ENCODE measurements around the gene ADH7. TPM values are rescaled to one million over a fixed set of nuclear protein-coding genes. Genes with fewer than 3 reads are reported as not detected.

ADH7 gene
- total and polyA plus RNA-seq, 2 of the 13 experiments (the other 11 are each of a cell fraction or from before 2014, with no cell fraction given): not detected

DNA sequence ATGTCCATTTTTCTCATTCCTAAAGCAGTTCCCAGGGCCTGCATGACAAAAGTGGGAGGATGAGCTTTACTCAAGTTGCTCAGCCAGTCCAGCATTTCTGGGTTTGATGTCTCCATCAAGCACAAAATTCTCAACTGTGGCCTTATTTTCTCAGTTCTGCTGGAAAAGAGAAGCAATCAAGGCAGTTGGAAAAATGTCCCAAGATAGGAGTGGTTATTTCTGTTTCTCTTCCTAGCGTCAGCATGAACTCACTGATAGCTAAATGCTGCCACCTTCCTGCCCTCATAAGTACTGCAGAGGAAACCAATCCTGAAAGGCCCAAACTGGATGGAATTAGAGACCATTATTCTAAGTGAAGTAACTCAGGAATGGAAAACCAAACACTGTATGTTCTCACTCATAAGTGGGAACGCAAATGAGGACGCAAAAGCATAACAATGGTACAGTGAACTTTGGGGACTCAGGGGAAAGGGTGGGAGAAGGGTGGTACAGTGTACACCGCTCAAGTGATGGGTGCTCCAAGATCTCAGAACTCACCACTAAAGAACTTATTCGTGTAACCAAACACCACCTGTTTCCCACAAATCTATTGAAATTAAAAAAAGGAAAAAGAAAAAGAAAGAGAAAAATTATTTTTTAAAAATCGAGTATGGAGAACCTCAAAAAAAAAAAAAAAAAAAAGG lies 29.6 kb downstream of the ADH7 start:
- Histone ChIP-seq H3K79me2 (ENCODE audit: insufficient read depth, low read length) (no peaks in the 10 kb centered on the region), H4K20me1 (ENCODE audit: insufficient read depth, low read length) (no peaks in the 10 kb centered on the region), H3K4me2 (ENCODE audit: low read depth, low read length) (0 out of 2 replicates have a peak overlapping the region, but pooled peaks have one; percentile 18), H3K9me3 (ENCODE audit: low read length) (no peaks in the 10 kb centered on the region), H3K36me3 (replicated peaks in 1 of 2; ENCODE audit: control insufficient read depth in 1 of 2, insufficient read depth in 2 of 2, low read length in 2 of 2) (no peaks in the 10 kb centered on the region), H3K9ac (ENCODE audit: insufficient read depth, low read depth, low read length) (no peak overlapping the region), H3K27ac (ENCODE audit: extremely low read length, insufficient read depth, low read length) (peak overlapping the region; percentile 92), H3K4me3 (replicated peaks in 1 of 3; ENCODE audit: insufficient read depth in 1 of 3, low read depth in 2 of 3, low read length in 3 of 3) (no peak overlapping the region), H3K4me1 (ENCODE audit: insufficient read depth, low read length) (peaks cover 44% of the 10 kb centered on the region), H3K27me3 (ENCODE audit: control insufficient read depth in 1 of 2, insufficient read depth in 2 of 2, low read length in 2 of 2) (no peaks in the 10 kb centered on the region), H2AFZ (ENCODE audit: low read length) (no peak overlapping the region)
- DNase-seq (ENCODE audit: low spot score): peak; percentile 74
- WGBS (ENCODE audit: low lambda C conversion rate): 26% methylated on average over 6 of the region's 6 CpGs
- POLR2A ChIA-PET: interaction anchor here (0.8 to 3.3 kb wide), 3 partner anchors 261 to 317 kb away, joined by 3 to 40 read pairs (median 12); partner anchors contain the start of genes ADH4 and ADH5
- intact Hi-C loops (cut with micrococcal nuclease; ENCODE audit: unreplicated experiment): loop anchor here (1.0 to 10.0 kb wide), 7 partner anchors 29 to 471 kb away; partner anchors contain the start of genes ADH5 and METAP1
- CTCF ChIA-PET (ENCODE audit: low intra/inter-chr PET ratio, low total read pairs): interaction anchor here (0.9 to 1.8 kb wide), 6 partner anchors 28 to 411 kb away, joined by 3 to 40 read pairs (median 4); no protein-coding TSS in a partner anchor
- peak; percentile 90 for FAIRE-seq
- peak; percentile 67 for ATAC-seq
- no TSS peak for BruUV-seq (replicated peaks)
- in situ Hi-C loops (cut with HindIII; ENCODE audit: extremely low pct_ligation_motif_present, low pct_unique_long_range_greater_than_20kb): loop anchor here (5.0 kb wide), 1 partner anchor 288 kb away; no protein-coding TSS in a partner anchor
- no peak for TF ChIP-seq NFYB (CRISPR knock-in tag; IDR thresholded peaks at IDR 0.05)
- TF ChIP-seq ZNF160 (CRISPR knock-in tag; IDR thresholded peaks at IDR 0.05): no peak
- TF ChIP-seq MZF1 (CRISPR knock-in tag; IDR thresholded peaks at IDR 0.05; ENCODE audit: borderline replicate concordance): no peak
- TF ChIP-seq CCDC6 (CRISPR knock-in tag; IDR thresholded peaks at IDR 0.05): 0 out of 2 replicates have a peak, but pooled peaks have one; percentile 27
- TF ChIP-seq HNRNPH1 (optimal IDR thresholded peaks at IDR 0.05; ENCODE audit: low read depth, low read length): no peak
- TF ChIP-seq GATAD2A (CRISPR knock-in tag; IDR thresholded peaks at IDR 0.05): peak; percentile 80
- TF ChIP-seq, protein P1, sequence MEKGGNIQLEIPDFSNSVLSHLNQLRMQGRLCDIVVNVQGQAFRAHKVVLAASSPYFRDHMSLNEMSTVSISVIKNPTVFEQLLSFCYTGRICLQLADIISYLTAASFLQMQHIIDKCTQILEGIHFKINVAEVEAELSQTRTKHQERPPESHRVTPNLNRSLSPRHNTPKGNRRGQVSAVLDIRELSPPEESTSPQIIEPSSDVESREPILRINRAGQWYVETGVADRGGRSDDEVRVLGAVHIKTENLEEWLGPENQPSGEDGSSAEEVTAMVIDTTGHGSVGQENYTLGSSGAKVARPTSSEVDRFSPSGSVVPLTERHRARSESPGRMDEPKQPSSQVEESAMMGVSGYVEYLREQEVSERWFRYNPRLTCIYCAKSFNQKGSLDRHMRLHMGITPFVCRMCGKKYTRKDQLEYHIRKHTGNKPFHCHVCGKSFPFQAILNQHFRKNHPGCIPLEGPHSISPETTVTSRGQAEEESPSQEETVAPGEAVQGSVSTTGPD (CRISPR knock-in tag; IDR thresholded peaks at IDR 0.05): no peak
- TF ChIP-seq KDM5A (IDR thresholded peaks at IDR 0.05; ENCODE audit: borderline replicate concordance, low read length): no peak
- no peak for TF ChIP-seq NPAS2 (CRISPR knock-in tag; IDR thresholded peaks at IDR 0.05; ENCODE audit: borderline replicate concordance)
- no peak for TF ChIP-seq BRCA1 (CRISPR knock-in tag; IDR thresholded peaks at IDR 0.05)
- TF ChIP-seq IKZF1 (IDR thresholded peaks at IDR 0.05): no peak
- no peak for TF ChIP-seq NRL (CRISPR knock-in tag; IDR thresholded peaks at IDR 0.05; ENCODE audit: borderline replicate concordance)
- TF ChIP-seq DR1 (CRISPR knock-in tag; IDR thresholded peaks at IDR 0.05): no peak
- no peak for TF ChIP-seq ZNF564 (CRISPR knock-in tag; IDR thresholded peaks at IDR 0.05)
- no peak for TF ChIP-seq CENPT (CRISPR knock-in tag; IDR thresholded peaks at IDR 0.05; ENCODE audit: low read depth)
- no peak for TF ChIP-seq ZNF256 (CRISPR knock-in tag; conservative IDR thresholded peaks at IDR 0.05)
- peak in 1 of 2 experiments; percentile 27; a peak in 1 of 4 replicates for TF ChIP-seq MAFK (conservative IDR thresholded peaks at IDR 0.05 in 1 of 2, IDR thresholded peaks at IDR 0.05 in 1 of 2; ENCODE audit: low read length in 2 of 2)
- TF ChIP-seq, protein P2, sequence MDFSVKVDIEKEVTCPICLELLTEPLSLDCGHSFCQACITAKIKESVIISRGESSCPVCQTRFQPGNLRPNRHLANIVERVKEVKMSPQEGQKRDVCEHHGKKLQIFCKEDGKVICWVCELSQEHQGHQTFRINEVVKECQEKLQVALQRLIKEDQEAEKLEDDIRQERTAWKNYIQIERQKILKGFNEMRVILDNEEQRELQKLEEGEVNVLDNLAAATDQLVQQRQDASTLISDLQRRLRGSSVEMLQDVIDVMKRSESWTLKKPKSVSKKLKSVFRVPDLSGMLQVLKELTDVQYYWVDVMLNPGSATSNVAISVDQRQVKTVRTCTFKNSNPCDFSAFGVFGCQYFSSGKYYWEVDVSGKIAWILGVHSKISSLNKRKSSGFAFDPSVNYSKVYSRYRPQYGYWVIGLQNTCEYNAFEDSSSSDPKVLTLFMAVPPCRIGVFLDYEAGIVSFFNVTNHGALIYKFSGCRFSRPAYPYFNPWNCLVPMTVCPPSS (IDR thresholded peaks at IDR 0.05): no peak
- TF ChIP-seq HHEX (CRISPR knock-in tag; IDR thresholded peaks at IDR 0.05): no peak
- TF ChIP-seq, protein P3, sequence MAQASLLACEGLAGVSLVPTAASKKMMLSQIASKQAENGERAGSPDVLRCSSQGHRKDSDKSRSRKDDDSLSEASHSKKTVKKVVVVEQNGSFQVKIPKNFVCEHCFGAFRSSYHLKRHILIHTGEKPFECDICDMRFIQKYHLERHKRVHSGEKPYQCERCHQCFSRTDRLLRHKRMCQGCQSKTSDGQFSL (CRISPR knock-in tag; IDR thresholded peaks at IDR 0.05): no peak
- no peak for TF ChIP-seq ZZZ3 (CRISPR knock-in tag; IDR thresholded peaks at IDR 0.05; ENCODE audit: borderline replicate concordance)
- no peak for TF ChIP-seq ZSCAN30 (CRISPR knock-in tag; IDR thresholded peaks at IDR 0.05)
- TF ChIP-seq AHR (CRISPR knock-in tag; IDR thresholded peaks at IDR 0.05): no peak
- TF ChIP-seq FOSL2 (CRISPR knock-in tag; IDR thresholded peaks at IDR 0.05): peak; percentile 22; the same call in 1 of the 2 replicates
- TF ChIP-seq ATF1 (CRISPR knock-in tag; IDR thresholded peaks at IDR 0.05): no peak

All from HepG2 (cell line).